Trophoblast cell (in vitro differentiated cells and primary cell): ENCODE results near the gene SLITRK1.

ENCODE experiments used
- DNase-seq, 2 donors: peaks; one replicate each; pipeline ENCODE4 v3.0.0-alpha.2; 2016
- H2AFZ ChIP-seq: 2 replicates; pipeline ENCODE4 v1.6.1; 2013; ENCODE audit warnings: low read length, moderate library complexity, mild to moderate bottlenecking; ENCODE audit not compliant: insufficient read depth, poor library complexity
- H2AK5ac ChIP-seq: 2 replicates; pipeline ENCODE4 v1.6.1; 2013; ENCODE audit warnings: mild to moderate bottlenecking, low read length
- H2BK120ac ChIP-seq: 2 replicates; pipeline ENCODE4 v1.6.1; 2013; ENCODE audit warnings: low read length, mild to moderate bottlenecking, moderate library complexity; ENCODE audit not compliant: insufficient read depth, poor library complexity
- H2BK12ac ChIP-seq: 2 replicates; pipeline ENCODE4 v1.6.1; 2013; ENCODE audit warnings: mild to moderate bottlenecking, low read length, moderate library complexity
- H2BK5ac ChIP-seq: 2 replicates; pipeline ENCODE4 v1.6.1; 2013; ENCODE audit warnings: low read length, low read depth, moderate library complexity, mild to moderate bottlenecking; ENCODE audit not compliant: poor library complexity
- H3K14ac ChIP-seq: 2 replicates; pipeline ENCODE4 v1.6.1; 2013; ENCODE audit warnings: mild to moderate bottlenecking, low read length
- H3K18ac ChIP-seq: 2 replicates; pipeline ENCODE4 v1.6.1; 2013; ENCODE audit warnings: mild to moderate bottlenecking, low read length
- H3K23ac ChIP-seq: 2 replicates; pipeline ENCODE4 v1.6.1; 2013; ENCODE audit warnings: low read length
- H3K27ac ChIP-seq: 2 replicates; pipeline ENCODE4 v1.5.1; 2013; ENCODE audit warnings: low read depth, mild to moderate bottlenecking, inconsistent platforms, low read length, moderate library complexity
- H3K27me3 ChIP-seq: 2 replicates; pipeline ENCODE4 v1.6.1; 2013; ENCODE audit warnings: inconsistent platforms, mild to moderate bottlenecking, low read length, moderate library complexity; ENCODE audit not compliant: insufficient read depth
- H3K36me3 ChIP-seq, 2 experiments: 1 replicate in 1 of 2; 2 replicates in 1 of 2; pipeline ENCODE4 v1.6.1; 2013; ENCODE audit warnings: low read length in 2 of 2, mild to moderate bottlenecking in 2 of 2, moderate library complexity in 1 of 2; ENCODE audit not compliant: insufficient read depth in 2 of 2, control insufficient read depth in 1 of 2
- H3K4ac ChIP-seq: 2 replicates; pipeline ENCODE4 v1.6.1; 2013; ENCODE audit warnings: low read depth, mild to moderate bottlenecking, low read length, moderate library complexity
- H3K4me1 ChIP-seq, 2 experiments: 1 replicate in 1 of 2; 2 replicates in 1 of 2; pipeline ENCODE4 v1.6.1; 2013; ENCODE audit warnings: low read length in 2 of 2, mild to moderate bottlenecking in 2 of 2, moderate library complexity in 1 of 2; ENCODE audit not compliant: insufficient read depth in 2 of 2, control insufficient read depth in 1 of 2
- H3K4me2 ChIP-seq: 2 replicates; pipeline ENCODE4 v1.6.1; 2013; ENCODE audit warnings: inconsistent platforms, mild to moderate bottlenecking, low read length, moderate library complexity
- H3K4me3 ChIP-seq: 2 replicates; pipeline ENCODE4 v1.5.1; 2013; ENCODE audit warnings: mild to moderate bottlenecking, low read depth, low read length, inconsistent platforms
- H3K79me1 ChIP-seq: one replicate; pipeline ENCODE4 v1.6.1; 2013; ENCODE audit warnings: low read length
- H3K79me2 ChIP-seq: 2 replicates; pipeline ENCODE4 v1.6.1; 2013; ENCODE audit warnings: low read length, mild to moderate bottlenecking; ENCODE audit not compliant: control insufficient read depth, insufficient read depth, poor library complexity
- H3K9ac ChIP-seq: 2 replicates; pipeline ENCODE4 v1.6.1; 2013; ENCODE audit warnings: mild to moderate bottlenecking, low read length
- H3K9me3 ChIP-seq: 2 replicates; pipeline ENCODE4 v1.6.1; 2013; ENCODE audit warnings: low read depth, mild to moderate bottlenecking, control low read depth, inconsistent platforms, low read length; ENCODE audit not compliant: insufficient read depth
- H4K12ac ChIP-seq: 2 replicates; pipeline ENCODE4 v1.6.1; 2013; ENCODE audit warnings: low read depth, mild to moderate bottlenecking, low read length, moderate library complexity
- H4K8ac ChIP-seq: 2 replicates; pipeline ENCODE4 v1.6.1; 2013; ENCODE audit warnings: low read depth, mild to moderate bottlenecking, low read length, moderate library complexity
- H4K91ac ChIP-seq: one replicate; pipeline ENCODE4 v1.6.1; 2013; ENCODE audit warnings: low read depth, mild to moderate bottlenecking, low read length, moderate library complexity
- WGBS: extraction: QIAGEN DNeasy Blood & Tissue Kit; methylation state at CpG from one replicate; pipeline ENCODE4 v1.1.7; 2013; ENCODE audit warnings: missing lambda C conversion rate; ENCODE audit not compliant: insufficient read length, insufficient coverage; ENCODE audit errors: extremely low coverage; 5-methylcytosine and 5-hydroxymethylcytosine counted together

The SLITRK1 gene

GRCh38 chr13:83907196-83907989 is 25.1 kb upstream of the SLITRK1 start:
- H3K4me1 ChIP-seq: no peaks in the 10 kb centered on the region
- no peak overlapping the region for H3K14ac ChIP-seq
- H3K79me1 ChIP-seq: no peaks in the 10 kb centered on the region
- no peak overlapping the region for H2BK120ac ChIP-seq
- no peak overlapping the region for H3K4ac ChIP-seq
- H4K12ac ChIP-seq: no peak overlapping the region
- no peak for DNase-seq
- H3K23ac ChIP-seq: no peak overlapping the region
- H4K8ac ChIP-seq: no peak overlapping the region
- no peaks in the 10 kb centered on the region for H3K79me2 ChIP-seq
- H3K18ac ChIP-seq: no peak overlapping the region
- H2BK12ac ChIP-seq: no peak overlapping the region
- H4K91ac ChIP-seq: no peak overlapping the region
- H3K9ac ChIP-seq: no peak overlapping the region
- H3K9me3 ChIP-seq: no peaks in the 10 kb centered on the region
- H2BK5ac ChIP-seq: no peak overlapping the region
- no peaks in the 10 kb centered on the region for H3K36me3 ChIP-seq
- no peaks in the 10 kb centered on the region for H3K27me3 ChIP-seq
- no peak overlapping the region for H2AFZ ChIP-seq
- H3K4me2 ChIP-seq: no peak overlapping the region
- H3K27ac ChIP-seq: no peak overlapping the region
- H3K4me3 ChIP-seq: no peak overlapping the region
- no CpG with 5 or more reads among the region's 25 CpGs for WGBS
- H2AK5ac ChIP-seq: no peak overlapping the region

GRCh38 chr13:83906240-83906820 is 24.1 kb upstream of the SLITRK1 start:
- no peak overlapping the region for H4K91ac ChIP-seq
- no peak overlapping the region for H3K14ac ChIP-seq
- no peak for DNase-seq
- no peak overlapping the region for H2BK120ac ChIP-seq
- no peaks in the 10 kb centered on the region for H3K79me2 ChIP-seq
- H3K18ac ChIP-seq: no peak overlapping the region
- no peak overlapping the region for H2AFZ ChIP-seq
- H3K4ac ChIP-seq: no peak overlapping the region
- H3K9ac ChIP-seq: no peak overlapping the region
- H3K4me2 ChIP-seq: no peak overlapping the region
- no peaks in the 10 kb centered on the region for H3K9me3 ChIP-seq
- no peak overlapping the region for H4K12ac ChIP-seq
- no peak overlapping the region for H3K4me3 ChIP-seq
- H2BK5ac ChIP-seq: no peak overlapping the region
- no peaks in the 10 kb centered on the region for H3K79me1 ChIP-seq
- no peak overlapping the region for H3K23ac ChIP-seq
- no peaks in the 10 kb centered on the region for H3K4me1 ChIP-seq
- no peak overlapping the region for H3K27ac ChIP-seq
- no peak overlapping the region for H4K8ac ChIP-seq
- H3K36me3 ChIP-seq: no peaks in the 10 kb centered on the region
- WGBS: no CpG with 5 or more reads among the region's 25 CpGs
- H2AK5ac ChIP-seq: no peak overlapping the region
- no peak overlapping the region for H2BK12ac ChIP-seq
- H3K27me3 ChIP-seq: no peaks in the 10 kb centered on the region

- no peak overlapping the region for H2AK5ac ChIP-seq
- H3K79me1 ChIP-seq: no peaks in the 10 kb centered on the region
- no peaks in the 10 kb centered on the region for H3K36me3 ChIP-seq
- H2AFZ ChIP-seq: no peak overlapping the region
- H2BK120ac ChIP-seq: no peak overlapping the region
- H3K4ac ChIP-seq: no peak overlapping the region
- no CpG with 5 or more reads among the region's 5 CpGs for WGBS
- H3K9ac ChIP-seq: no peak overlapping the region
- no peak for DNase-seq
- H3K18ac ChIP-seq: no peak overlapping the region
- H3K4me2 ChIP-seq: no peak overlapping the region
- no peak overlapping the region for H2BK5ac ChIP-seq
- no peak overlapping the region for H3K23ac ChIP-seq
- H3K4me3 ChIP-seq: no peak overlapping the region
- no peak overlapping the region for H4K12ac ChIP-seq
- H3K14ac ChIP-seq: no peak overlapping the region
- H4K8ac ChIP-seq: no peak overlapping the region
- H3K79me2 ChIP-seq: no peaks in the 10 kb centered on the region
- no peak overlapping the region for H4K91ac ChIP-seq
- no peaks in the 10 kb centered on the region for H3K9me3 ChIP-seq
- no peak overlapping the region for H3K27ac ChIP-seq
- H3K4me1 ChIP-seq: no peaks in the 10 kb centered on the region
- H2BK12ac ChIP-seq: no peak overlapping the region
- no peaks in the 10 kb centered on the region for H3K27me3 ChIP-seq
Measured at GRCh38 chr13:83905641-83906040, 23.4 kb upstream of the SLITRK1 start.

- Histone ChIP-seq H3K9ac (no peak overlapping the region), H3K9me3 (no peaks in the 10 kb centered on the region), H3K14ac (no peak overlapping the region), H2BK5ac (no peak overlapping the region), H4K8ac (no peak overlapping the region), H3K36me3 (no peaks in the 10 kb centered on the region), H3K27ac (no peak overlapping the region), H2BK12ac (no peak overlapping the region), H3K4me1 (no peaks in the 10 kb centered on the region), H4K12ac (no peak overlapping the region), H3K79me2 (no peaks in the 10 kb centered on the region), H2AFZ (no peak overlapping the region), H3K4ac (no peak overlapping the region), H2AK5ac (no peak overlapping the region), H3K18ac (no peak overlapping the region), H3K79me1 (no peaks in the 10 kb centered on the region), H3K23ac (no peak overlapping the region), H3K27me3 (no peaks in the 10 kb centered on the region), H3K4me3 (no peak overlapping the region), H2BK120ac (no peak overlapping the region), H3K4me2 (no peak overlapping the region), H4K91ac (no peak overlapping the region)
- DNase-seq: no peak
- WGBS: no CpG with 5 or more reads among the region's 3 CpGs
Measured at GRCh38 chr13:83895994-83896580, 13.8 kb upstream of the SLITRK1 start.
